KMS-11 (cell line): ENCODE results near the gene MMP17.
A peak's percentile ranks its signal among the peaks of the same experiment; 100 is the strongest.

Source experiments
- H2AFZ ChIP-seq: fragments of 200-600 bp; sonication (generic); 2 replicates; pipeline ENCODE4 v1.6.1; 2016; ENCODE audit warnings: antibody characterized with exemption, mixed run types, low read depth
- H3K27ac ChIP-seq: fragments of 200-600 bp; sonication (generic); 2 replicates; pipeline ENCODE4 v1.6.1; 2016; ENCODE audit warnings: mild to moderate bottlenecking, mixed run types
- H3K27me3 ChIP-seq: fragments of 200-600 bp; sonication (generic); 2 replicates; pipeline ENCODE4 v1.6.1; 2017; ENCODE audit warnings: mild to moderate bottlenecking, low read depth, mixed run types, moderate library complexity; ENCODE audit not compliant: insufficient read depth
- H3K36me3 ChIP-seq: fragments of 200-600 bp; sonication (generic); 2 replicates; pipeline ENCODE4 v1.6.1; 2017; ENCODE audit warnings: mild to moderate bottlenecking, mixed run types; ENCODE audit not compliant: insufficient read depth
- H3K4me1 ChIP-seq: fragments of 200-600 bp; sonication (generic); 2 replicates; pipeline ENCODE4 v1.6.1; 2016; ENCODE audit warnings: mild to moderate bottlenecking, low read depth, mixed run types; ENCODE audit not compliant: poor library complexity, severe bottlenecking
- H3K4me2 ChIP-seq: fragments of 200-600 bp; sonication (generic); 2 replicates; pipeline ENCODE4 v1.7.0; 2016; ENCODE audit warnings: mild to moderate bottlenecking, mixed run types
- H3K4me3 ChIP-seq: fragments of 200-600 bp; sonication (generic); IDR thresholded peaks from 2 replicates; pipeline ENCODE4 v1.6.1; 2017; ENCODE audit warnings: low read depth, low read length, mixed read lengths; ENCODE audit not compliant: insufficient read depth
- H3K79me2 ChIP-seq: fragments of 200-600 bp; sonication (generic); 2 replicates; pipeline ENCODE4 v1.6.1; 2016; ENCODE audit warnings: low read depth, mixed run types; ENCODE audit not compliant: insufficient read depth
- H3K9ac ChIP-seq: fragments of 200-600 bp; sonication (generic); 2 replicates; pipeline ENCODE4 v1.6.1; 2016; ENCODE audit warnings: mild to moderate bottlenecking, mixed run types
- H4K20me1 ChIP-seq: fragments of 200-600 bp; sonication (generic); 2 replicates; pipeline ENCODE4 v1.6.1; 2016; ENCODE audit warnings: mild to moderate bottlenecking, mixed run types; ENCODE audit not compliant: insufficient read depth
- CTCF ChIP-seq: fragments of 200-600 bp; sonication (generic); conservative IDR thresholded peaks from 2 replicates; pipeline ENCODE4 v1.6.1; 2017; ENCODE audit warnings: low read depth, mild to moderate bottlenecking, antibody characterized with exemption, low read length, moderate library complexity, mixed read lengths

Gene MMP17

GRCh38 chr12:131829791-131830334 is 1.7 kb downstream of the MMP17 start:
- H3K27me3 ChIP-seq: peaks cover 13% of the 10 kb centered on the region
- no peaks in the 10 kb centered on the region for H3K79me2 ChIP-seq
- no peak for TF ChIP-seq CTCF
- H3K4me3 ChIP-seq: no peak overlapping the region
- no peak overlapping the region for H2AFZ ChIP-seq
- no peaks in the 10 kb centered on the region for H3K4me1 ChIP-seq
- H3K27ac ChIP-seq: no peak overlapping the region
- H3K4me2 ChIP-seq: no peak overlapping the region
- no peaks in the 10 kb centered on the region for H4K20me1 ChIP-seq
- no peaks in the 10 kb centered on the region for H3K36me3 ChIP-seq
- H3K9ac ChIP-seq: no peak overlapping the region

- Histone ChIP-seq H3K27ac (no peak overlapping the region), H3K4me1 (no peaks in the 10 kb centered on the region), H3K4me2 (peak overlapping the region; percentile 33; the same call in 1 of the 2 replicates), H4K20me1 (no peaks in the 10 kb centered on the region), H3K4me3 (no peak overlapping the region), H3K36me3 (no peaks in the 10 kb centered on the region), H3K27me3 (peaks cover 13% of the 10 kb centered on the region), H3K79me2 (no peaks in the 10 kb centered on the region), H3K9ac (no peak overlapping the region), H2AFZ (no peak overlapping the region; the same call in 1 of the 2 replicates)
- TF ChIP-seq CTCF: no peak
These were observed 2.2 kb downstream of the MMP17 start for GRCh38 chr12:131830335-131830913.

GRCh38 chr12:131830914-131831571 is 2.9 kb downstream of the MMP17 start:
- Histone ChIP-seq H3K27me3 (peaks cover 13% of the 10 kb centered on the region), H3K36me3 (no peaks in the 10 kb centered on the region), H3K4me3 (no peak overlapping the region), H3K4me1 (no peaks in the 10 kb centered on the region), H4K20me1 (no peaks in the 10 kb centered on the region), H3K79me2 (no peaks in the 10 kb centered on the region), H3K4me2 (peak overlapping the region; percentile 33; the same call in 1 of the 2 replicates), H3K9ac (no peak overlapping the region), H2AFZ (no peak overlapping the region; the same call in 1 of the 2 replicates), H3K27ac (no peak overlapping the region)
- no peak for TF ChIP-seq CTCF

- H3K4me2 ChIP-seq: no peak overlapping the region
- no peak overlapping the region for H2AFZ ChIP-seq
- no peak overlapping the region for H3K27ac ChIP-seq
- no peak overlapping the region for H3K9ac ChIP-seq
- no peaks in the 10 kb centered on the region for H3K4me1 ChIP-seq
- no peak overlapping the region for H3K4me3 ChIP-seq
- H3K27me3 ChIP-seq: peaks cover 13% of the 10 kb centered on the region
- no peaks in the 10 kb centered on the region for H3K36me3 ChIP-seq
- no peak for TF ChIP-seq CTCF
- no peaks in the 10 kb centered on the region for H4K20me1 ChIP-seq
- H3K79me2 ChIP-seq: no peaks in the 10 kb centered on the region
These were observed 3.4 kb downstream of the MMP17 start for GRCh38 chr12:131831635-131832041.
